ENCODE measurements around the gene CELF4. TPM values are rescaled to one million over a fixed set of nuclear protein-coding genes. Genes with fewer than 3 reads are reported as not detected.

The CELF4 gene
- total RNA-seq, 1 donor from 2014 or later: 0.44 TPM

GRCh38 chr18:37247497-37248161 lies 318.0 kb downstream of the CELF4 start:
- no peak overlapping the region for H3K27ac Mint-ChIP-seq (ENCODE audit: unreplicated experiment)
- H3K4me1 Mint-ChIP-seq (ENCODE audit: unreplicated experiment): peaks cover 14% of the 10 kb centered on the region
- DNase-seq (ENCODE audit: low spot score): no peak
- peaks cover 5% of the 10 kb centered on the region for H3K36me3 Mint-ChIP-seq (ENCODE audit: low read depth, unreplicated experiment)
- H3K27me3 Mint-ChIP-seq (ENCODE audit: unreplicated experiment): peaks cover 17% of the 10 kb centered on the region
- H3K9me3 Mint-ChIP-seq (ENCODE audit: unreplicated experiment): no peaks in the 10 kb centered on the region
- TF ChIP-seq CTCF (IDR thresholded peaks at IDR 0.05; ENCODE audit: unreplicated experiment): no peak
- no peak overlapping the region for H3K4me3 Mint-ChIP-seq (ENCODE audit: unreplicated experiment)

GRCh38 chr18:37246779-37247340 lies 318.7 kb downstream of the CELF4 start:
- Mint-ChIP-seq H3K9me3 (ENCODE audit: unreplicated experiment) (no peaks in the 10 kb centered on the region), H3K27ac (ENCODE audit: unreplicated experiment) (no peak overlapping the region), H3K4me1 (ENCODE audit: unreplicated experiment) (peaks cover 17% of the 10 kb centered on the region), H3K36me3 (ENCODE audit: low read depth, unreplicated experiment) (peaks cover 4% of the 10 kb centered on the region), H3K27me3 (ENCODE audit: unreplicated experiment) (peaks cover 15% of the 10 kb centered on the region), H3K4me3 (ENCODE audit: unreplicated experiment) (no peak overlapping the region)
- DNase-seq (ENCODE audit: low spot score): no peak
- TF ChIP-seq CTCF (IDR thresholded peaks at IDR 0.05; ENCODE audit: unreplicated experiment): no peak

GRCh38 chr18:37244618-37245017 lies 321.0 kb downstream of the CELF4 start:
- Mint-ChIP-seq H3K4me1 (ENCODE audit: unreplicated experiment) (peaks cover 7% of the 10 kb centered on the region), H3K27me3 (ENCODE audit: unreplicated experiment) (peaks cover 8% of the 10 kb centered on the region), H3K36me3 (ENCODE audit: low read depth, unreplicated experiment) (peaks cover 4% of the 10 kb centered on the region), H3K27ac (ENCODE audit: unreplicated experiment) (no peak overlapping the region), H3K9me3 (ENCODE audit: unreplicated experiment) (no peaks in the 10 kb centered on the region), H3K4me3 (ENCODE audit: unreplicated experiment) (no peak overlapping the region)
- DNase-seq (ENCODE audit: low spot score): no peak
- TF ChIP-seq CTCF (IDR thresholded peaks at IDR 0.05; ENCODE audit: unreplicated experiment): no peak

GRCh38 chr18:37243741-37244140 lies 321.9 kb downstream of the CELF4 start:
- Mint-ChIP-seq H3K36me3 (ENCODE audit: low read depth, unreplicated experiment) (no peaks in the 10 kb centered on the region), H3K4me3 (ENCODE audit: unreplicated experiment) (no peak overlapping the region), H3K27ac (ENCODE audit: unreplicated experiment) (no peak overlapping the region), H3K27me3 (ENCODE audit: unreplicated experiment) (peaks cover 10% of the 10 kb centered on the region), H3K9me3 (ENCODE audit: unreplicated experiment) (no peaks in the 10 kb centered on the region), H3K4me1 (ENCODE audit: unreplicated experiment) (peaks cover 8% of the 10 kb centered on the region)
- DNase-seq (ENCODE audit: low spot score): peak; percentile 56
- TF ChIP-seq CTCF (IDR thresholded peaks at IDR 0.05; ENCODE audit: unreplicated experiment): no peak

- no peak for TF ChIP-seq CTCF (IDR thresholded peaks at IDR 0.05; ENCODE audit: unreplicated experiment)
- Mint-ChIP-seq H3K4me3 (ENCODE audit: unreplicated experiment) (no peak overlapping the region), H3K9me3 (ENCODE audit: unreplicated experiment) (no peaks in the 10 kb centered on the region), H3K27me3 (ENCODE audit: unreplicated experiment) (peaks cover 12% of the 10 kb centered on the region), H3K27ac (ENCODE audit: unreplicated experiment) (no peak overlapping the region), H3K36me3 (ENCODE audit: low read depth, unreplicated experiment) (no peaks in the 10 kb centered on the region), H3K4me1 (ENCODE audit: unreplicated experiment) (peaks cover 9% of the 10 kb centered on the region)
- DNase-seq (ENCODE audit: low spot score): no peak
These were observed 322.6 kb downstream of the CELF4 start for GRCh38 chr18:37242826-37243560.

Data from endothelial cell (in vitro differentiated cells).